ENCODE data around the gene SIRT5.

SIRT5 gene

DNA sequence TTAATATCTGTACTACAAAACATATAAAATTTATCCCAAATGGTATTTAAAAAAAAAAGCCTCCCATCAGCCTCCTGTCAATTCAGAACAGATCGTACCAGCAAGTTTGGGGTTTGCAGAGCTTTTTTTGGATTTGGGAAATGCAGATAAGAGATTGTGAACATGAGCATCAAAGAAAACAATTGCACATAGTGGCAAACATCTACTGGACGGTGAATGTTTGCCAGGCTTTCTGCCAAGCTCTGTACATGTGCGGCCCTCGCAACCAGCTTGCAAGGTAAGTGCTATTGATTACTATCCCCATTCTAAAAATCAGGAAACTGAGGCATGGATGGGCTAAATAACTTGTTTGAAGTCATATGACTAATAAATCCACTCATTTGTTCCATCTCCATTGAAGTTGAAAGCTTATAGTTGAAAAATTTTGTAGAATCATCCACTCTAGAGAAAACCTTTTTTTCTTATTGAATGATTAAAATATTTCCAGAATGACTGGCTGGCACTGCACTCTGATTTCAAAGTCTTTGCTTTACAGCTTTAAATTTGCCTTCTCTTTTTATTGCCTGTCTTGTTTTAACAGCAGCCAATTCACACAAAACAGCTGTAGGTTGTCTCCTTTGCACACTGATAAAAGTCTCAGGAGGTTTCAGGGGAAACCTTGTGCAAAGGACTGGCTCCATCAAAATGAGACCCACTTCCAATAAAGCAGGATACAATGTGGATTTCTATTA lies 37.4 kb upstream of the SIRT5 start:
- TF ChIP-seq, protein P1, sequence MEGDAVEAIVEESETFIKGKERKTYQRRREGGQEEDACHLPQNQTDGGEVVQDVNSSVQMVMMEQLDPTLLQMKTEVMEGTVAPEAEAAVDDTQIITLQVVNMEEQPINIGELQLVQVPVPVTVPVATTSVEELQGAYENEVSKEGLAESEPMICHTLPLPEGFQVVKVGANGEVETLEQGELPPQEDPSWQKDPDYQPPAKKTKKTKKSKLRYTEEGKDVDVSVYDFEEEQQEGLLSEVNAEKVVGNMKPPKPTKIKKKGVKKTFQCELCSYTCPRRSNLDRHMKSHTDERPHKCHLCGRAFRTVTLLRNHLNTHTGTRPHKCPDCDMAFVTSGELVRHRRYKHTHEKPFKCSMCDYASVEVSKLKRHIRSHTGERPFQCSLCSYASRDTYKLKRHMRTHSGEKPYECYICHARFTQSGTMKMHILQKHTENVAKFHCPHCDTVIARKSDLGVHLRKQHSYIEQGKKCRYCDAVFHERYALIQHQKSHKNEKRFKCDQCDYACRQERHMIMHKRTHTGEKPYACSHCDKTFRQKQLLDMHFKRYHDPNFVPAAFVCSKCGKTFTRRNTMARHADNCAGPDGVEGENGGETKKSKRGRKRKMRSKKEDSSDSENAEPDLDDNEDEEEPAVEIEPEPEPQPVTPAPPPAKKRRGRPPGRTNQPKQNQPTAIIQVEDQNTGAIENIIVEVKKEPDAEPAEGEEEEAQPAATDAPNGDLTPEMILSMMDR (IDR thresholded peaks at IDR 0.05; ENCODE audit: low read depth, low read length, missing control alignments): no peak
- H3K27me3 ChIP-seq (replicated peaks): no peaks in the 10 kb centered on the region
- in situ Hi-C loops (cut with HindIII; ENCODE audit: low pct_ligation_motif_present, low sequenced_read_pairs): no loop called here

DNA sequence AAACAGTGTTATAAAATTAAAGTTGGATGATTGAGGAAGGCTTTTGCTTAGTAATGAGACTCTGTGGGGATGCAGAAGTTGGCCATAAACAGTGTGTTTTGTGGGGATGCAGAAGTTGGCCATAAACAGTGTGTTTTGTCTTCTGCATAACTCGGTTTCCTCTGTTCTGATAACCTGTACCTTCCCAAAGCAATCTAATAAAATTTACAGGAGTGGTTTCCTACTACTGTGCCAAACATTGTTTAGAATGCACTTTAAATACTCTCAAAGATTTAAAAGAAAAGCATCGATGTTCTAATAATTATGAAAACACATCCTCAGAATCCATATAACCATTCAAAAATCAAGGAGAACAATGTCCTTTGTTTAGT lies 36.9 kb upstream of the SIRT5 start:
- DNase-seq: no peak
- H3K4me3 ChIP-seq (ENCODE audit: low read depth, low read length): no peak overlapping the region
- no peaks in the 10 kb centered on the region for H3K27me3 ChIP-seq (replicated peaks)
- TF ChIP-seq, protein P1 (IDR thresholded peaks at IDR 0.05; ENCODE audit: low read depth, low read length, missing control alignments): no peak
- H3K27ac ChIP-seq: no peak overlapping the region
- in situ Hi-C loops (cut with HindIII; ENCODE audit: low pct_ligation_motif_present, low sequenced_read_pairs): no loop called here
- no peaks in the 10 kb centered on the region for H3K36me3 ChIP-seq (replicated peaks)

More for the DNA sequence above, 37.4 kb upstream of the SIRT5 start:
- H3K4me3 ChIP-seq (ENCODE audit: low read depth, low read length): no peak overlapping the region
- H3K36me3 ChIP-seq (replicated peaks): no peaks in the 10 kb centered on the region
- DNase-seq: no peak
- no peak overlapping the region for H3K27ac ChIP-seq

DNA sequence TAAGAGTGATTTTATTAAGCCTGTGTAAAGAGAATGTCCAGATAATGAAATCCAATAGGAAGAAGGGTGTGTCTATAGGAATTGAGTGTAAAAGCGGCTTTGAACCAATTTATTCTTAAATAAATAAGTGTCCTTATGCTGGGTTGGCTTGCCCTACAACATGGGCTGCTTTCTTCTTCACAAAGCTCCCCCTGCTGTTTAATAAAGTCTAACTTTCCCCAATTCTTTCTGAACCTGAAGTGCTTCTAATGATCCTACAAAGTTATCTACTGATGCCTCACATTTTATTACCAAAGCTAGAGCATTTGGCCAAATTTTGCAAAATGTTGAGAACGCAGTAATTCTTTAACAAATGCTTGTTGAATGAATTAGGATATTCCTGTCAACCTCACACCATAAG lies 36.3 kb upstream of the SIRT5 start:
- TF ChIP-seq, protein P1 (IDR thresholded peaks at IDR 0.05; ENCODE audit: low read depth, low read length, missing control alignments): peak; percentile 58
- H3K4me3 ChIP-seq (ENCODE audit: low read depth, low read length): no peak overlapping the region
- H3K27me3 ChIP-seq (replicated peaks): no peaks in the 10 kb centered on the region
- H3K27ac ChIP-seq: no peak overlapping the region
- in situ Hi-C loops (cut with HindIII; ENCODE audit: low pct_ligation_motif_present, low sequenced_read_pairs): no loop called here
- DNase-seq: peak; percentile 31
- no peaks in the 10 kb centered on the region for H3K36me3 ChIP-seq (replicated peaks)

DNA sequence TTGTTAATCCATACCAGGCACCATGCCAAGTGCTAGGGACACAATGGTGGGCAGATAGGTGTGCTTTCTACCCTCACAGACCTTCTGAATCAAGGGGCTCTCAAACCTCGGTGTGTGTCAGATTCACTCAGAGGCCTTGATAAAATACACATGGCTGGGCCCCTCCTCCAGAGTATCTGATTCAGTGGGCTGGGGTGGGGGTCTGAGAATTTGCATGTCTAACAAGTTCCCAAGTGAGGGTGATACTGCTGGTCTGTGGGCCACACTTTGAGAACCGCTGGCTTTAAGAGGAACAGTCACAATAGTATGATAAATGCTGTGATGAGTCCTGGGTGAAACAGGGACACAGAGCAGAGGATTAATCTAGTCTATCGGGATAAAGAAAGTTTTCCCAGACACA lies 35.8 kb upstream of the SIRT5 start:
- no peaks in the 10 kb centered on the region for H3K36me3 ChIP-seq (replicated peaks)
- H3K27ac ChIP-seq: no peak overlapping the region
- DNase-seq: no peak
- TF ChIP-seq, protein P1 (IDR thresholded peaks at IDR 0.05; ENCODE audit: low read depth, low read length, missing control alignments): no peak
- in situ Hi-C loops (cut with HindIII; ENCODE audit: low pct_ligation_motif_present, low sequenced_read_pairs): no loop called here
- no peaks in the 10 kb centered on the region for H3K27me3 ChIP-seq (replicated peaks)
- no peak overlapping the region for H3K4me3 ChIP-seq (ENCODE audit: low read depth, low read length)

DNA sequence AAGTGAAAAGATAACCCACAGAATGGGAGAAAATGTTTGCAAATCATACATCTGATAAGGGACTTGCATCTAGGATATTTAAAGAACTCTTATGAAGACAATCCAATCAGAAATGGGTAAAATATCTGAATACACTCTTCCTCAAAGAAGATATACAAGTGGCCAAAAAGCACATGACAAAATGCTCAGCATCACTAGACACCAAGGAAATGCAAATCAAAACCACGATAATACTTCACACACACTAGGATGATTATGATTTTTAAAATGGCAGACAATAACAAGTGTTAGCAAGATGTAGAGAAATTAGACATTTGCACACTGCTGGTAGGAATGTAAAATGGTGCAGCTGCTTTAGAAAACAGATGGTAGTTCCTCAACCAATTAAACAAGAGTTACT lies 34.8 kb upstream of the SIRT5 start:
- DNase-seq: no peak
- in situ Hi-C loops (cut with HindIII; ENCODE audit: low pct_ligation_motif_present, low sequenced_read_pairs): no loop called here
- TF ChIP-seq, protein P1 (IDR thresholded peaks at IDR 0.05; ENCODE audit: low read depth, low read length, missing control alignments): no peak
- no peak overlapping the region for H3K27ac ChIP-seq
- no peak overlapping the region for H3K4me3 ChIP-seq (ENCODE audit: low read depth, low read length)
- no peaks in the 10 kb centered on the region for H3K27me3 ChIP-seq (replicated peaks)
- no peaks in the 10 kb centered on the region for H3K36me3 ChIP-seq (replicated peaks)

DNA sequence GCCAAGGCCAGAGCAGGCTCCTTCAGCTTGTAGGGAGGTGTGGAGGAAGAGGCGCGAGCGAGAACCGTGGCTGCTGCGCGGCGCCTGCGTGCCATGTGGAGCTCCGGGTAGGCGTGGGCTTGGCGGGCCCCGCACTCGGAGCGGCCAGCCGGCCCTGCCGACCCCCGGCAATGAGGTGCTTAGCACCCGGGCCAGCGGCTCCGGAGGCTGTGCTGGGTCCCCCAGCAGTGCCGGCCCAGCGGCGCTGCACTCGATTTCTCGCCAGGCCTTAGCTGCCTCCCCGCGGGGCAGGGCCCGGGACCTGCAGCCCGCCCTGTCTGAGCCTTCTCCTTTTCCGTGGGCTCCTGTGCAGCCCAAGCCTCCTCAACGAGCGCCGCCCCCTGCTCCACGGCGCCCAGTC lies 32.9 kb upstream of the SIRT5 start:
- in situ Hi-C loops (cut with HindIII; ENCODE audit: low pct_ligation_motif_present, low sequenced_read_pairs): no loop called here
- H3K4me3 ChIP-seq (ENCODE audit: low read depth, low read length): no peak overlapping the region
- TF ChIP-seq, protein P1 (IDR thresholded peaks at IDR 0.05; ENCODE audit: low read depth, low read length, missing control alignments): no peak
- DNase-seq: no peak
- no peak overlapping the region for H3K27ac ChIP-seq
- no peaks in the 10 kb centered on the region for H3K27me3 ChIP-seq (replicated peaks)
- no peaks in the 10 kb centered on the region for H3K36me3 ChIP-seq (replicated peaks)

Measured in brain microvascular endothelial cell (primary cell).